HepG2 (cell line): ENCODE measurements around the gene CCSER2. TPM values are rescaled to one million over a fixed set of nuclear protein-coding genes. Genes with fewer than 3 reads are reported as not detected.

Source experiments
- ATAC-seq: fragments of 200-7000 bp; cut with Tn5 transposase; 3 replicates; pipeline ENCODE4 v1.9.1; 2020; ENCODE audit warnings: mild to moderate bottlenecking, moderate library complexity
- BruUV-seq: library from RNA; stranded (reverse); fragments of 400-500 nt; replicated peaks from 2 replicates; lab custom pipeline; 2021; lab: Mats Ljungman, UMichigan
- CTCF ChIA-PET: fragments of 300-600 bp; formaldehyde crosslinking; extraction: SDS; loops from one replicate; lab custom pipeline; 2021; ENCODE audit warnings: low total read pairs, inconsistent platforms, low intra/inter-chr PET ratio; lab: Yijun Ruan, JAX
- POLR2A ChIA-PET: fragments of 350-600 bp; sonication (Branson Sonifier 250); formaldehyde crosslinking; loops from one replicate; lab custom pipeline; 2020; ENCODE audit warnings: antibody characterized with exemption, inconsistent platforms; lab: Yijun Ruan, JAX
- DNase-seq: peaks from one replicate; pipeline ENCODE4 v3.0.0-alpha.2; 2015; ENCODE audit warnings: low spot score
- FAIRE-seq: peaks from 3 replicates; lab custom pipeline; 2011; peaks lifted over from hg19 to GRCh38; lab: Jason Lieb, UNC
- H2AFZ ChIP-seq: one replicate; pipeline ENCODE4 v1.6.1; 2011; ENCODE audit warnings: low read length, inconsistent platforms
- H3K27ac ChIP-seq: fragments of 300-600 bp; 3 replicates; pipeline ENCODE4 v1.8.0; 2011; ENCODE audit warnings: mixed run types, mild to moderate bottlenecking, mixed read lengths, low read length, inconsistent platforms; ENCODE audit not compliant: insufficient read depth; ENCODE audit errors: extremely low read length
- H3K27me3 ChIP-seq, 2 experiments: fragments of 200-600 bp in 1 of 2; 2 replicates in 1 of 2; 3 replicates in 1 of 2; pipeline versions ENCODE4 v1.6.0 to v1.8.0; 2011; ENCODE audit warnings: low read length in 2 of 2, mild to moderate bottlenecking in 2 of 2, moderate library complexity in 2 of 2, inconsistent platforms in 1 of 2; ENCODE audit not compliant: insufficient read depth in 2 of 2, control insufficient read depth in 1 of 2
- H3K36me3 ChIP-seq, 2 experiments: fragments of 200-600 bp in 1 of 2; replicated peaks in 1 of 2; 2 replicates in 1 of 2; 3 replicates in 1 of 2; pipeline versions ENCODE4 v1.5.1 to v1.8.0; 2011; ENCODE audit warnings: low read length in 2 of 2, inconsistent platforms in 1 of 2; ENCODE audit not compliant: insufficient read depth in 2 of 2, control insufficient read depth in 1 of 2
- H3K4me1 ChIP-seq: 2 replicates; pipeline ENCODE4 v1.5.1; 2012; ENCODE audit warnings: low read length, inconsistent platforms; ENCODE audit not compliant: insufficient read depth
- H3K4me2 ChIP-seq: 2 replicates; pipeline ENCODE4 v1.6.0; 2011; ENCODE audit warnings: low read depth, low read length, inconsistent platforms
- H3K4me3 ChIP-seq, 3 experiments: fragments of 200-600 bp in 1 of 3; sonication (generic), shearing (Covaris generic) in 1 of 3; replicated peaks in 1 of 3; 2 replicates each; pipeline ENCODE4 v1.5.1; 2011 to 2016; ENCODE audit warnings: low read length in 3 of 3, inconsistent platforms in 2 of 3, low read depth in 2 of 3, mild to moderate bottlenecking in 2 of 3, control low read depth in 1 of 3, mixed read lengths in 1 of 3; ENCODE audit not compliant: insufficient read depth in 1 of 3
- H3K79me2 ChIP-seq: one replicate; pipeline ENCODE4 v1.6.1; 2011; ENCODE audit warnings: low read length, inconsistent platforms; ENCODE audit not compliant: insufficient read depth
- H3K9ac ChIP-seq: 2 replicates; pipeline ENCODE4 v1.6.0; 2011; ENCODE audit warnings: mild to moderate bottlenecking, low read depth, low read length, inconsistent platforms; ENCODE audit not compliant: insufficient read depth
- H3K9me3 ChIP-seq: 2 replicates; pipeline ENCODE4 v1.5.1; 2012; ENCODE audit warnings: mild to moderate bottlenecking, low read length
- H4K20me1 ChIP-seq: 2 replicates; pipeline ENCODE4 v1.6.0; 2011; ENCODE audit warnings: inconsistent platforms, mild to moderate bottlenecking, low read length, moderate library complexity; ENCODE audit not compliant: insufficient read depth
- FOXO1 ChIP-seq: sonication (generic); formaldehyde crosslinking; IDR thresholded peaks from 2 replicates; pipeline ENCODE4 v1.4.0; 2020; ENCODE audit warnings: missing genetic modification reagents
- FOXP1 ChIP-seq, 2 experiments: fragments of 450-650 bp in 1 of 2; IDR thresholded peaks; 2 replicates each; pipeline ENCODE4 v1.6.1; 2017 to 2018; ENCODE audit warnings: antibody characterized with exemption in 1 of 2
- MAZ ChIP-seq, 2 experiments: sonication (generic) in 1 of 2; formaldehyde crosslinking in 1 of 2; IDR thresholded peaks; 2 replicates each; pipeline versions ENCODE4 v1.5.0 to v1.6.1; 2012 to 2020; ENCODE audit warnings: low read depth in 2 of 2, mild to moderate bottlenecking in 2 of 2, borderline replicate concordance in 1 of 2, improper control_type of control experiment in 1 of 2, low read length in 1 of 2, missing genetic modification reagents in 1 of 2, moderate library complexity in 1 of 2
- PHF20 ChIP-seq: sonication (generic); formaldehyde crosslinking; IDR thresholded peaks from 2 replicates; pipeline ENCODE4 v1.5.0; 2020; ENCODE audit warnings: mild to moderate bottlenecking, missing genetic modification reagents
- REPIN1 ChIP-seq: sonication (generic); formaldehyde crosslinking; IDR thresholded peaks from 2 replicates; pipeline ENCODE4 v1.8.0; 2022; ENCODE audit warnings: missing genetic modification reagents, low read depth, mild to moderate bottlenecking, borderline replicate concordance
- STAG1 ChIP-seq: sonication (generic); formaldehyde crosslinking; IDR thresholded peaks from 2 replicates; pipeline ENCODE4 v1.4.0; 2020; ENCODE audit warnings: missing genetic modification reagents
- ZBTB34 ChIP-seq: sonication (generic); formaldehyde crosslinking; IDR thresholded peaks from 2 replicates; pipeline ENCODE4 v1.8.0; 2022; ENCODE audit warnings: mild to moderate bottlenecking, missing genetic modification reagents
- ZNF687 ChIP-seq: sonication (generic); formaldehyde crosslinking; IDR thresholded peaks from 2 replicates; pipeline ENCODE4 v1.5.1; 2020; ENCODE audit warnings: mild to moderate bottlenecking, missing genetic modification reagents, moderate library complexity
- WGBS: methylation state at CpG from one replicate; pipeline ENCODE4 v1.1.6; 2017; ENCODE audit warnings: low lambda C conversion rate; 5-methylcytosine and 5-hydroxymethylcytosine counted together
- in situ Hi-C: cut with HindIII; loops from 2 replicates; pipeline ENCODE4 v1.10.0; 2017; ENCODE audit warnings: low pct_unique_long_range_greater_than_20kb; ENCODE audit not compliant: extremely low pct_ligation_motif_present
- intact Hi-C: fragments of 100-400 bp; cut with micrococcal nuclease; formaldehyde crosslinking; loops from one replicate; pipeline ENCODE4 v1.10.0; 2022; ENCODE audit not compliant: unreplicated experiment
- polyA plus RNA-seq, 8 experiments: library from polyadenylated mRNA; depleted of rRNA in 3 of 8; stranded (reverse) in 7 of 8; unstranded in 1 of 8; fragments of >200 nt; fragmentation: Illumina TruSeq in 4 of 8; extraction: Trizol in 4 of 8; gene quantifications; 2 replicates each; pipeline versions ENCODE4 v1.2.1 to v1.2.3, GENCODE V29; 2011 to 2016; ENCODE audit warnings: low read depth in 4 of 8, missing spikeins in 1 of 8, mixed read lengths in 1 of 8; ENCODE audit not compliant: insufficient read depth in 1 of 8
- total RNA-seq, 5 experiments: library from RNA; depleted of rRNA; stranded (reverse); fragments of >200 nt; fragmentation: Illumina TruSeq; extraction: Trizol; gene quantifications; 2 replicates each; pipeline ENCODE4 v1.2.3, GENCODE V29; 2016; ENCODE audit warnings: low read depth in 1 of 5
- TF ChIP-seq, protein P1 (sequence below): sonication (generic); formaldehyde crosslinking; IDR thresholded peaks from 2 replicates; pipeline ENCODE4 v1.4.0; 2020; ENCODE audit warnings: missing genetic modification reagents
- TF ChIP-seq, protein P2 (sequence below): sonication (generic); formaldehyde crosslinking; conservative IDR thresholded peaks from 2 replicates; pipeline ENCODE4 v1.4.0; 2020; ENCODE audit warnings: missing genetic modification reagents
- TF ChIP-seq, protein P3 (sequence below): sonication (generic); formaldehyde crosslinking; IDR thresholded peaks from 2 replicates; pipeline ENCODE4 v1.4.0; 2020; ENCODE audit warnings: missing genetic modification reagents, borderline replicate concordance

CCSER2 gene
- total and polyA plus RNA-seq, 2 of the 13 experiments (the other 11 are each of a cell fraction or from before 2014, with no cell fraction given), result 13.3 to 17.2 TPM

GRCh38 chr10:84539216-84539615, 210.8 kb downstream of the CCSER2 start:
- in situ Hi-C loops (loop anchor here (10.0 kb wide), 1 partner anchor 104 kb away; no protein-coding TSS in a partner anchor), intact Hi-C loops (loop anchor here (10.0 kb wide), 1 partner anchor 404 kb away; the partner anchor contains the start of gene GHITM)
- H2AFZ ChIP-seq, result no peak overlapping the region
- H3K9me3 ChIP-seq, result no peaks in the 10 kb centered on the region
- no peak overlapping the region for H3K9ac ChIP-seq
- no peaks in the 10 kb centered on the region for H4K20me1 ChIP-seq
- FAIRE-seq, result no peak
- H3K36me3 ChIP-seq, result no peaks in the 10 kb centered on the region
- POLR2A ChIA-PET, result no interaction called here
- CTCF ChIA-PET, result interaction anchor here (5.8 kb wide), 1 partner anchor 164 kb away, joined by 77 read pairs; no protein-coding TSS in a partner anchor
- 23% methylated on average over 3 of the region's 3 CpGs for WGBS
- H3K4me2 ChIP-seq, result no peak overlapping the region
- ATAC-seq, result no peak
- H3K27me3 ChIP-seq, result peaks cover 0 to 5% of the 10 kb centered on the region in 2 experiments; a peak in 1 of 5 replicates
- H3K27ac ChIP-seq, result no peak overlapping the region
- no peak overlapping the region for H3K4me3 ChIP-seq
- H3K4me1 ChIP-seq, result peaks cover 51% of the 10 kb centered on the region
- H3K79me2 ChIP-seq, result no peaks in the 10 kb centered on the region
- no TSS peak for BruUV-seq
- DNase-seq, result no peak
- TF ChIP-seq, protein P1, sequence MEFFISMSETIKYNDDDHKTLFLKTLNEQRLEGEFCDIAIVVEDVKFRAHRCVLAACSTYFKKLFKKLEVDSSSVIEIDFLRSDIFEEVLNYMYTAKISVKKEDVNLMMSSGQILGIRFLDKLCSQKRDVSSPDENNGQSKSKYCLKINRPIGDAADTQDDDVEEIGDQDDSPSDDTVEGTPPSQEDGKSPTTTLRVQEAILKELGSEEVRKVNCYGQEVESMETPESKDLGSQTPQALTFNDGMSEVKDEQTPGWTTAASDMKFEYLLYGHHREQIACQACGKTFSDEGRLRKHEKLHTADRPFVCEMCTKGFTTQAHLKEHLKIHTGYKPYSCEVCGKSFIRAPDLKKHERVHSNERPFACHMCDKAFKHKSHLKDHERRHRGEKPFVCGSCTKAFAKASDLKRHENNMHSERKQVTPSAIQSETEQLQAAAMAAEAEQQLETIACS (CRISPR knock-in tag), result no peak
- TF ChIP-seq ZNF687 (CRISPR knock-in tag) (no peak), FOXP1 (IDR thresholded peaks at IDR 0.05) (no peak), FOXP1 (CRISPR knock-in tag; IDR thresholded peaks at IDR 0.05) (no peak), MAZ (IDR thresholded peaks at IDR 0.05; ENCODE audit: borderline replicate concordance, low read depth, low read length) (no peak), MAZ (CRISPR knock-in tag; IDR thresholded peaks at IDR 0.05; ENCODE audit: low read depth) (no peak), PHF20 (no peak), REPIN1 (CRISPR knock-in tag) (no peak), ZBTB34 (no peak), FOXO1 (no peak), STAG1 (CRISPR knock-in tag) (no peak)
- TF ChIP-seq, protein P2, sequence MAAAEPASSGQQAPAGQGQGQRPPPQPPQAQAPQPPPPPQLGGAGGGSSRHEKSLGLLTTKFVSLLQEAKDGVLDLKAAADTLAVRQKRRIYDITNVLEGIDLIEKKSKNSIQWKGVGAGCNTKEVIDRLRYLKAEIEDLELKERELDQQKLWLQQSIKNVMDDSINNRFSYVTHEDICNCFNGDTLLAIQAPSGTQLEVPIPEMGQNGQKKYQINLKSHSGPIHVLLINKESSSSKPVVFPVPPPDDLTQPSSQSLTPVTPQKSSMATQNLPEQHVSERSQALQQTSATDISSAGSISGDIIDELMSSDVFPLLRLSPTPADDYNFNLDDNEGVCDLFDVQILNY (CRISPR knock-in tag), result no peak
- TF ChIP-seq, protein P3, sequence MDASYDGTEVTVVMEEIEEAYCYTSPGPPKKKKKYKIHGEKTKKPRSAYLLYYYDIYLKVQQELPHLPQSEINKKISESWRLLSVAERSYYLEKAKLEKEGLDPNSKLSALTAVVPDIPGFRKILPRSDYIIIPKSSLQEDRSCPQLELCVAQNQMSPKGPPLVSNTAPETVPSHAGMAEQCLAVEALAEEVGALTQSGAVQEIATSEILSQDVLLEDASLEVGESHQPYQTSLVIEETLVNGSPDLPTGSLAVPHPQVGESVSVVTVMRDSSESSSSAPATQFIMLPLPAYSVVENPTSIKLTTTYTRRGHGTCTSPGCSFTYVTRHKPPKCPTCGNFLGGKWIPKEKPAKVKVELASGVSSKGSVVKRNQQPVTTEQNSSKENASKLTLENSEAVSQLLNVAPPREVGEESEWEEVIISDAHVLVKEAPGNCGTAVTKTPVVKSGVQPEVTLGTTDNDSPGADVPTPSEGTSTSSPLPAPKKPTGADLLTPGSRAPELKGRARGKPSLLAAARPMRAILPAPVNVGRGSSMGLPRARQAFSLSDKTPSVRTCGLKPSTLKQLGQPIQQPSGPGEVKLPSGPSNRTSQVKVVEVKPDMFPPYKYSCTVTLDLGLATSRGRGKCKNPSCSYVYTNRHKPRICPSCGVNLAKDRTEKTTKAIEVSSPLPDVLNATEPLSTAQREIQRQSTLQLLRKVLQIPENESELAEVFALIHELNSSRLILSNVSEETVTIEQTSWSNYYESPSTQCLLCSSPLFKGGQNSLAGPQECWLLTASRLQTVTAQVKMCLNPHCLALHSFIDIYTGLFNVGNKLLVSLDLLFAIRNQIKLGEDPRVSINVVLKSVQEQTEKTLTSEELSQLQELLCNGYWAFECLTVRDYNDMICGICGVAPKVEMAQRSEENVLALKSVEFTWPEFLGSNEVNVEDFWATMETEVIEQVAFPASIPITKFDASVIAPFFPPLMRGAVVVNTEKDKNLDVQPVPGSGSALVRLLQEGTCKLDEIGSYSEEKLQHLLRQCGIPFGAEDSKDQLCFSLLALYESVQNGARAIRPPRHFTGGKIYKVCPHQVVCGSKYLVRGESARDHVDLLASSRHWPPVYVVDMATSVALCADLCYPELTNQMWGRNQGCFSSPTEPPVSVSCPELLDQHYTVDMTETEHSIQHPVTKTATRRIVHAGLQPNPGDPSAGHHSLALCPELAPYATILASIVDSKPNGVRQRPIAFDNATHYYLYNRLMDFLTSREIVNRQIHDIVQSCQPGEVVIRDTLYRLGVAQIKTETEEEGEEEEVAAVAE, result no peak
